ENCODE measurements around the gene PRKN. TPM values are rescaled to one million over a fixed set of nuclear protein-coding genes. Genes with fewer than 3 reads are reported as not detected.
"Not testable (repeated sequence)": the region's sequence is repeated elsewhere in the genome, so short reads cannot be mapped to it uniquely, and the experiment has no call there.

Gene PRKN
- total RNA-seq, 4 donors from 2014 or later, result 4.5 to 12.3 (median 9.0) TPM

DNA sequence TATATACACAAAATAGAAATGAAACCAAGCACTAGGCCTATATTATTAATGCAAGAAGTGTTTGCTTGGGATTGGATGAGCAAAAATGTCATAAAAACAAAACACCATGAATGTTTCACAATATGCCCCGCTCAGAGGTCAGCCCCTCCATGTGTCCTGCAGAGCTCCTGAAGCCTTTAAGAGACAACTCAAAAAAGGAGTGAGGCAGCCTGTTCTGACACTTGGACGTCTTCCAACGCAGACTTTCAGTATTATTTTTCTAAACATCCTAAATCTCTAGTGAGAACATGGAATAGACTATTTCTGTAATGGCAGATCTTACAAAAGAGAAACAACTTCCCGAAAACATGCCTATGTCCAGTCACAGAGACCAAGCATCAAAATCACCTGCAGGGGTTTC lies 322.6 kb downstream of the PRKN start:
- in situ Hi-C loops (cut with MboI; ENCODE audit: low pct_ligation_motif_present in 1 of 4, low pct_unique_long_range_greater_than_20kb in 1 of 4, low sequenced_read_pairs in 3 of 4), result no loop called here
- WGBS, 2 donors (ENCODE audit: low coverage in 1 of 2), result 57 to 79% methylated on average over 4 of the region's 4 CpGs

DNA sequence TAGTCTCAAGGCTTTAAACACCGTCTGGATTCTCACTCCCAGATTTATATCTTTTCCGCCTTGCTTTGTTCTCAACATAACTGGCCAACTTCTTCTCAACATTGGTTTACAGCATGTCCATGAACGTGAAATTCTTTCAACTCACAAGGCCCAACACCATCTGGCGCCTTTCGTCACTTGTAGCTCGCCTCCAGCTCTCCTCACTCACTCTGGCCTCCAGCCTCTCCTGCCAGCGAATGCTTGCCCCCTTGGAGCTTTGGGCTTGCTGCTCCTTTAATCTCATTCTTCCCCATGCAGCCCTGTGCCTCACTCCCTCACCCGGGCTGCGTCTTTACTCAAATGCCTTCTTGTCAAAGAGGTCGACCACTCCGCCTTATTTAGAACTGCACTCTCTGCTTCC lies 324.5 kb downstream of the PRKN start:
- Histone ChIP-seq H3K27ac (no peak overlapping the region), H3K9me3 (no peaks in the 10 kb centered on the region), H3K36me3 (no peaks in the 10 kb centered on the region), H3K4me1 (no peaks in the 10 kb centered on the region), H3K27me3 (no peaks in the 10 kb centered on the region), H3K4me3 (no peak overlapping the region)
- in situ Hi-C loops (cut with MboI; ENCODE audit: low pct_ligation_motif_present in 1 of 4, low pct_unique_long_range_greater_than_20kb in 1 of 4, low sequenced_read_pairs in 3 of 4) (no loop called here), intact Hi-C loops (cut with DNase I; ENCODE audit: low total_unique reads) (no loop called here)
- WGBS, 2 donors (ENCODE audit: low coverage in 1 of 2), result 88 to 100% methylated on average over 8 to 11 of the region's 11 CpGs
- DNase-seq, result no peak
- TF ChIP-seq POLR2A (IDR thresholded peaks at IDR 0.05) (no peak), POLR2AphosphoS5 (IDR thresholded peaks at IDR 0.05) (no peak), EP300 (IDR thresholded peaks at IDR 0.05; ENCODE audit: low read depth) (no peak)
- TF ChIP-seq, protein P1, sequence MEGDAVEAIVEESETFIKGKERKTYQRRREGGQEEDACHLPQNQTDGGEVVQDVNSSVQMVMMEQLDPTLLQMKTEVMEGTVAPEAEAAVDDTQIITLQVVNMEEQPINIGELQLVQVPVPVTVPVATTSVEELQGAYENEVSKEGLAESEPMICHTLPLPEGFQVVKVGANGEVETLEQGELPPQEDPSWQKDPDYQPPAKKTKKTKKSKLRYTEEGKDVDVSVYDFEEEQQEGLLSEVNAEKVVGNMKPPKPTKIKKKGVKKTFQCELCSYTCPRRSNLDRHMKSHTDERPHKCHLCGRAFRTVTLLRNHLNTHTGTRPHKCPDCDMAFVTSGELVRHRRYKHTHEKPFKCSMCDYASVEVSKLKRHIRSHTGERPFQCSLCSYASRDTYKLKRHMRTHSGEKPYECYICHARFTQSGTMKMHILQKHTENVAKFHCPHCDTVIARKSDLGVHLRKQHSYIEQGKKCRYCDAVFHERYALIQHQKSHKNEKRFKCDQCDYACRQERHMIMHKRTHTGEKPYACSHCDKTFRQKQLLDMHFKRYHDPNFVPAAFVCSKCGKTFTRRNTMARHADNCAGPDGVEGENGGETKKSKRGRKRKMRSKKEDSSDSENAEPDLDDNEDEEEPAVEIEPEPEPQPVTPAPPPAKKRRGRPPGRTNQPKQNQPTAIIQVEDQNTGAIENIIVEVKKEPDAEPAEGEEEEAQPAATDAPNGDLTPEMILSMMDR (IDR thresholded peaks at IDR 0.05), result no peak

More for the DNA sequence above, 322.6 kb downstream of the PRKN start:
- Histone ChIP-seq H3K36me3 (no peaks in the 10 kb centered on the region), H3K4me1 (no peaks in the 10 kb centered on the region), H3K4me3 (no peak overlapping the region), H3K9me3 (no peaks in the 10 kb centered on the region), H3K27ac (no peak overlapping the region), H3K27me3 (no peaks in the 10 kb centered on the region)
- DNase-seq, result no peak
- intact Hi-C loops (cut with DNase I; ENCODE audit: low total_unique reads), result no loop called here
- TF ChIP-seq POLR2A (IDR thresholded peaks at IDR 0.05), result no peak
- TF ChIP-seq, protein P1 (IDR thresholded peaks at IDR 0.05), result no peak
- no peak for TF ChIP-seq POLR2AphosphoS5 (IDR thresholded peaks at IDR 0.05)
- TF ChIP-seq EP300 (IDR thresholded peaks at IDR 0.05; ENCODE audit: low read depth), result no peak

DNA sequence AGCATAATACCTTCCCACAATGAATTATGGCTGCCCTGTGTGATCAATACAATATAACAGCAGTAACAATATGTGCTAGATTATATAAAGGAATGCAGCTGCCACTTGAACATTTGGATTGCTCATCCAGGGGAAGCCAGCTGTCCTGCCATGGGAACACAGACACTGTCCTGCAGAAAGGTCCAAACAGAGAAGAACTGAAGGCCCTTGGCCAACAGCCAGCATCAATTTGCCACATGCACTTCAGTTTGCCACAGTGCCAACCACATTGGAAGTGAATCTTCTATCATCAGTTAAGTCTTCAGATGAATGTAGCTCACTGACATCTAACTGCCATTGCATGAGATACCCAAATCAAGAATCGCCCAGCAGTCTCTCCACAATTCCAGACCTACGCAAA lies 332.4 kb downstream of the PRKN start:
- Histone ChIP-seq H3K27me3 (no peaks in the 10 kb centered on the region), H3K4me3 (no peak overlapping the region), H3K4me1 (no peaks in the 10 kb centered on the region), H3K9me3 (no peaks in the 10 kb centered on the region), H3K27ac (no peak overlapping the region), H3K36me3 (no peaks in the 10 kb centered on the region)
- WGBS, 2 donors (ENCODE audit: low coverage in 1 of 2), result 90% methylated on average over 2 of the region's 2 CpGs; no CpG with 5 or more reads in 1 of the 2 donors
- no peak for DNase-seq
- TF ChIP-seq POLR2AphosphoS5 (IDR thresholded peaks at IDR 0.05) (no peak), POLR2A (IDR thresholded peaks at IDR 0.05) (no peak), EP300 (IDR thresholded peaks at IDR 0.05; ENCODE audit: low read depth) (no peak)
- TF ChIP-seq, protein P1 (IDR thresholded peaks at IDR 0.05), result no peak
- intact Hi-C loops (cut with DNase I; ENCODE audit: low total_unique reads), result no loop called here
- in situ Hi-C loops (cut with MboI; ENCODE audit: low pct_ligation_motif_present in 1 of 4, low pct_unique_long_range_greater_than_20kb in 1 of 4, low sequenced_read_pairs in 3 of 4), result no loop called here

DNA sequence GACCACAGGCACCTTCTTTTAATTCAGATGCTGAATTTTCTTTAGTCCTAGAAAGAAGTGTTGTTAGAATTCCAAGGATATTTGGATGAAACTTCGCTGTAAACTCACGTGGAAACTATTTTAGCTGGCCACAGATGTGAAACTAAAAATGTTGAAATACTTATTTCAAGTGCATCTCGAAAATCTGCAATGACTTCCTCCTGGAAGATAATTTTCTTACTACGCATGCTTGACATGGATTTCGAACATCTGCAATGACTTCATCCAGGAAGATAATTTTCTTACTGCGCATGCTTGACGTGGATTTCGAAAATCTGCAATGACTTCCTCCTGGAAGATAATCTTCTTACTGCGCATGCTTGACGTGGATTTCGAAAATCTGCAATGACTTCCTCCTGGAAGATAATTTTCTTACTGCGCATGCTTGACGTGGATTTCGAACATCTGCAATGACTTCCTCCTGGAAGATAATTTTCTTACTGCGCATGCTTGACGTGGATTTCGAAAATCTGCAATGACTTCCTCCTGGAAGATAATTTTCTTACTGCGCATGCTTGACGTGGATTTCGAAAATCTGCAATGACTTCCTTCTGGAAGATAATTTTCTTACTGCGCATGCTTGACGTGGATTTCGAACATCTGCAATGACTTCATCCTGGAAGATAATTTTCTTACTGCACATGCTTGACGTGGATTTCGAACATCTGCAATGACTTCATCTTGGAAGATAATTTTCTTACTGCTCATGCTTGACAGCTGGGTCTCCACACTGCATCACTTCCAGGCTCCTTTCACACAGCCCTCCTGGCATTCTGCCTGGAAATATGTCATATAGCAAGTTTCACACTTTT lies 336.4 kb downstream of the PRKN start:
- H3K27me3 ChIP-seq; H3K4me1 ChIP-seq; H3K27ac ChIP-seq; H3K9me3 ChIP-seq; in situ Hi-C loops (cut with MboI; ENCODE audit: low pct_ligation_motif_present in 1 of 4, low pct_unique_long_range_greater_than_20kb in 1 of 4, low sequenced_read_pairs in 3 of 4); H3K36me3 ChIP-seq; intact Hi-C loops (cut with DNase I; ENCODE audit: low total_unique reads); DNase-seq; H3K4me3 ChIP-seq: not testable (repeated sequence)
- WGBS, 2 donors (ENCODE audit: low coverage in 1 of 2), result 83% methylated on average over 21 to 25 of the region's 25 CpGs
